Activated CD4-positive, alpha-beta T cell treated with anti-CD3 and anti-CD28 coated beads for 1 hour (primary cell): ENCODE data around the gene PWP1.
"Not testable (repeated sequence)": the region's sequence is repeated elsewhere in the genome, so short reads cannot be mapped to it uniquely, and the experiment has no call there.

ENCODE experiments used
- DNase-seq: peaks from one replicate; pipeline ENCODE4 v3.0.0-alpha.2; 2020

PWP1 gene

GRCh38 chr12:107668320-107669098 is 17.1 kb upstream of the PWP1 start:
- DNase-seq = no peak

- DNase-seq = no peak
Measured at GRCh38 chr12:107669946-107670345, 15.7 kb upstream of the PWP1 start.

GRCh38 chr12:107670999-107671643 is 14.5 kb upstream of the PWP1 start:
- DNase-seq = no peak

GRCh38 chr12:107677671-107678070 is 7.9 kb upstream of the PWP1 start:
- DNase-seq = no peak

GRCh38 chr12:107679336-107679735 is 6.3 kb upstream of the PWP1 start:
- DNase-seq = no peak

- no peak for DNase-seq
Measured at GRCh38 chr12:107681455-107681835, 4.2 kb upstream of the PWP1 start.

GRCh38 chr12:107681836-107682820 is 3.5 kb upstream of the PWP1 start:
- no peak for DNase-seq

GRCh38 chr12:107684029-107684795 is 1.4 kb upstream of the PWP1 start:
- no peak for DNase-seq

GRCh38 chr12:107684990-107685359 is 624 bp upstream of the PWP1 start:
- no peak for DNase-seq

GRCh38 chr12:107695772-107696171 is 10.2 kb downstream of the PWP1 start:
- not testable (repeated sequence) for DNase-seq

GRCh38 chr12:107702106-107702505 is 16.5 kb downstream of the PWP1 start:
- no peak for DNase-seq

GRCh38 chr12:107704041-107704440 is 18.4 kb downstream of the PWP1 start:
- DNase-seq = no peak

- not testable (repeated sequence) for DNase-seq
Measured at GRCh38 chr12:107705522-107705921, 19.9 kb downstream of the PWP1 start.

- DNase-seq = no peak
Measured at GRCh38 chr12:107715780-107716179, 30.2 kb downstream of the PWP1 start.

GRCh38 chr12:107718606-107719005 is 33.0 kb downstream of the PWP1 start:
- DNase-seq = no peak

GRCh38 chr12:107727327-107727726 is 41.7 kb downstream of the PWP1 start:
- not testable (repeated sequence) for DNase-seq

GRCh38 chr12:107727742-107728141 is 42.1 kb downstream of the PWP1 start:
- DNase-seq = not testable (repeated sequence)

GRCh38 chr12:107730618-107731341 is 45.2 kb downstream of the PWP1 start:
- no peak for DNase-seq

GRCh38 chr12:107731366-107731765 is 45.8 kb downstream of the PWP1 start:
- no peak for DNase-seq

- no peak for DNase-seq
Measured at GRCh38 chr12:107732365-107732764, 46.8 kb downstream of the PWP1 start.

- no peak for DNase-seq
Measured at GRCh38 chr12:107734139-107734538, 48.5 kb downstream of the PWP1 start.

GRCh38 chr12:107735763-107736162 is 50.2 kb downstream of the PWP1 start:
- DNase-seq = no peak
